HEK293 (cell line): ENCODE results near the gene SCYGR8.
A peak's percentile ranks its signal among the peaks of the same experiment; 100 is the strongest.

ENCODE experiments used
- CTCF ChIA-PET: fragments of 350-600 bp; formaldehyde crosslinking; extraction: SDS; loops from one replicate; lab custom pipeline; 2021; ENCODE audit warnings: antibody characterized with exemption; lab: Yijun Ruan, JAX
- POLR2A ChIA-PET: fragments of 300-600 bp; formaldehyde crosslinking; extraction: SDS; loops from one replicate; lab custom pipeline; 2020; ENCODE audit warnings: antibody characterized with exemption, inconsistent platforms; lab: Yijun Ruan, JAX
- H3K27ac ChIP-seq: fragments of 200-500 bp; sonication (Bioruptor generic); 2 replicates; pipeline ENCODE4 v1.5.1; 2014; ENCODE audit warnings: low read depth, low read length, control low read depth, inconsistent platforms; ENCODE audit errors: extremely low read depth
- H3K36me3 ChIP-seq, 2 experiments: fragments of 200-500 bp in 1 of 2; sonication (Bioruptor generic) in 1 of 2; 1 replicate in 1 of 2; 2 replicates in 1 of 2; pipeline ENCODE4 v1.5.1; 2014 to 2017; ENCODE audit warnings: inconsistent platforms in 2 of 2, low read length in 2 of 2; ENCODE audit not compliant: control insufficient read depth in 2 of 2, insufficient read depth in 1 of 2
- H3K4me1 ChIP-seq: fragments of 200-500 bp; sonication (Bioruptor generic); 2 replicates; pipeline ENCODE4 v1.5.1; 2014; ENCODE audit warnings: mild to moderate bottlenecking, low read length, inconsistent platforms; ENCODE audit not compliant: control insufficient read depth, insufficient read depth
- H3K4me3 ChIP-seq: 2 replicates; pipeline ENCODE4 v1.5.1; 2011; ENCODE audit warnings: low read depth, mild to moderate bottlenecking, control low read depth, low read length, moderate library complexity
- H3K9me3 ChIP-seq: fragments of 200-500 bp; sonication (Bioruptor generic); 2 replicates; pipeline ENCODE4 v1.5.1; 2014; ENCODE audit warnings: low read depth, low read length, inconsistent platforms; ENCODE audit not compliant: control insufficient read depth, insufficient read depth
- FEZF1 ChIP-seq: fragments of 450-650 bp; formaldehyde crosslinking; IDR thresholded peaks from 2 replicates; pipeline ENCODE4 v1.5.1; 2016; ENCODE audit warnings: missing biosample characterization, missing genetic modification characterization
- RBAK ChIP-seq: fragments of 450-650 bp; formaldehyde crosslinking; IDR thresholded peaks from 2 replicates; pipeline ENCODE4 v1.5.1; 2016; ENCODE audit warnings: missing biosample characterization, missing genetic modification characterization
- ZBTB20 ChIP-seq: fragments of 450-650 bp; formaldehyde crosslinking; IDR thresholded peaks from 2 replicates; pipeline ENCODE4 v1.5.1; 2016; ENCODE audit warnings: missing biosample characterization, missing genetic modification characterization
- ZIC2 ChIP-seq: fragments of 450-650 bp; formaldehyde crosslinking; IDR thresholded peaks from 2 replicates; pipeline ENCODE4 v1.5.1; 2016; ENCODE audit warnings: missing biosample characterization, missing genetic modification characterization
- ZNF2 ChIP-seq: fragments of 450-650 bp; formaldehyde crosslinking; IDR thresholded peaks from 2 replicates; pipeline ENCODE4 v1.5.1; 2016; ENCODE audit warnings: missing biosample characterization, missing genetic modification characterization
- ZNF302 ChIP-seq: fragments of 450-650 bp; formaldehyde crosslinking; IDR thresholded peaks from 2 replicates; pipeline ENCODE4 v1.5.1; 2016; ENCODE audit warnings: missing biosample characterization, missing genetic modification characterization, low read depth
- ZNF514 ChIP-seq: fragments of 450-650 bp; formaldehyde crosslinking; IDR thresholded peaks from 2 replicates; pipeline ENCODE4 v1.5.1; 2016; ENCODE audit warnings: missing biosample characterization, missing genetic modification characterization
- ZNF549 ChIP-seq: fragments of 450-650 bp; IDR thresholded peaks from 2 replicates; pipeline ENCODE4 v1.5.1; 2018; ENCODE audit warnings: missing biosample characterization, missing genetic modification characterization, mild to moderate bottlenecking, inconsistent platforms, moderate library complexity
- ZNF596 ChIP-seq: fragments of 450-650 bp; IDR thresholded peaks from 2 replicates; pipeline ENCODE4 v1.5.0; 2018; ENCODE audit warnings: missing biosample characterization, mild to moderate bottlenecking, missing genetic modification characterization, moderate library complexity
- ZNF629 ChIP-seq: fragments of 450-650 bp; formaldehyde crosslinking; IDR thresholded peaks from 2 replicates; pipeline ENCODE4 v1.5.1; 2017; ENCODE audit warnings: missing biosample characterization, missing genetic modification characterization
- ZNF792 ChIP-seq: fragments of 450-650 bp; formaldehyde crosslinking; IDR thresholded peaks from 2 replicates; pipeline ENCODE4 v1.5.1; 2016; ENCODE audit warnings: missing biosample characterization, missing genetic modification characterization
- ZNF830 ChIP-seq: fragments of 450-650 bp; IDR thresholded peaks from 2 replicates; pipeline ENCODE4 v1.5.0; 2018; ENCODE audit warnings: missing biosample characterization, missing genetic modification characterization, low read depth, mild to moderate bottlenecking, moderate library complexity
- TF ChIP-seq, protein P1 (sequence below): fragments of 450-650 bp; formaldehyde crosslinking; IDR thresholded peaks from 2 replicates; pipeline ENCODE4 v1.5.1; 2016; ENCODE audit warnings: missing biosample characterization, missing genetic modification characterization
- TF ChIP-seq, protein P2 (sequence below): fragments of 450-650 bp; formaldehyde crosslinking; IDR thresholded peaks from 2 replicates; pipeline ENCODE4 v1.5.1; 2016; ENCODE audit warnings: missing biosample characterization, missing genetic modification characterization
- TF ChIP-seq, protein P3 (sequence below): fragments of 450-650 bp; formaldehyde crosslinking; IDR thresholded peaks from 2 replicates; pipeline ENCODE4 v1.5.1; 2016; ENCODE audit warnings: missing biosample characterization, missing genetic modification characterization
- TF ChIP-seq, protein P4 (sequence below): fragments of 450-650 bp; formaldehyde crosslinking; IDR thresholded peaks from 2 replicates; pipeline ENCODE4 v1.5.1; 2017; ENCODE audit warnings: missing biosample characterization, missing genetic modification characterization
- TF ChIP-seq, protein P5 (sequence below): fragments of 450-650 bp; formaldehyde crosslinking; IDR thresholded peaks from 2 replicates; pipeline ENCODE4 v1.5.1; 2016; ENCODE audit warnings: missing biosample characterization, missing genetic modification characterization

SCYGR8 gene

DNA sequence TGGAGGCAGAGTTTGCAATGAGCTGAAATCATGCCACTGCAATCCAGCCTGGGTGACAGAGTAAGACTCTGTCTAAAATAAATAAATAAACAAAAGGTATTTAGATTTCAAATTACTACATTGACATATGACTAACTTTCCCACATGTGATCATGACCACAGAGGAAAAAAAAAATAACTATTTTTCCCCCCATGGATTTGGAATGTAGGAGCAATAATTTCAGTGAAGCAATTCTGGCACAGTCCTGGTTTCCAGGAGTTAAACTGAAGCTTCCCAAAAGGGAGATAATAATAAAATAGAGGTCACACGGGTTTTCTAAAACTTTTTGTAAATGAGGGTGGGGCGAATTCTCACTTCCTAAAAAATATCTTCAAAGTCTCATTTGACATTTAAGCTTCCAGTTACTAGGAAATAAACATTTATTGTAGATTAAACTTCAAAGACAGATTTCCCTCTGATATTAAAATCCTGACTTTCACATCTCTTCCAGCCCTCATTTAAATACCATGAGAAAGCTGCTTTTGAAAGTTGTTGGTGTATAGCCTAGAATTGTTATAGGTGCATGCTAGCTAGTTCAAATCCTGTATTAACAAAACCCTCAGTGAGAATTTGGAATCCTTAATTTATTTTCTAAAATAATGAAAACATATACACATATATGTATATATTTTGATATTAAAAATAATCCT is 48.6 kb upstream of the SCYGR8 start (continued):
- TF ChIP-seq, protein P1, sequence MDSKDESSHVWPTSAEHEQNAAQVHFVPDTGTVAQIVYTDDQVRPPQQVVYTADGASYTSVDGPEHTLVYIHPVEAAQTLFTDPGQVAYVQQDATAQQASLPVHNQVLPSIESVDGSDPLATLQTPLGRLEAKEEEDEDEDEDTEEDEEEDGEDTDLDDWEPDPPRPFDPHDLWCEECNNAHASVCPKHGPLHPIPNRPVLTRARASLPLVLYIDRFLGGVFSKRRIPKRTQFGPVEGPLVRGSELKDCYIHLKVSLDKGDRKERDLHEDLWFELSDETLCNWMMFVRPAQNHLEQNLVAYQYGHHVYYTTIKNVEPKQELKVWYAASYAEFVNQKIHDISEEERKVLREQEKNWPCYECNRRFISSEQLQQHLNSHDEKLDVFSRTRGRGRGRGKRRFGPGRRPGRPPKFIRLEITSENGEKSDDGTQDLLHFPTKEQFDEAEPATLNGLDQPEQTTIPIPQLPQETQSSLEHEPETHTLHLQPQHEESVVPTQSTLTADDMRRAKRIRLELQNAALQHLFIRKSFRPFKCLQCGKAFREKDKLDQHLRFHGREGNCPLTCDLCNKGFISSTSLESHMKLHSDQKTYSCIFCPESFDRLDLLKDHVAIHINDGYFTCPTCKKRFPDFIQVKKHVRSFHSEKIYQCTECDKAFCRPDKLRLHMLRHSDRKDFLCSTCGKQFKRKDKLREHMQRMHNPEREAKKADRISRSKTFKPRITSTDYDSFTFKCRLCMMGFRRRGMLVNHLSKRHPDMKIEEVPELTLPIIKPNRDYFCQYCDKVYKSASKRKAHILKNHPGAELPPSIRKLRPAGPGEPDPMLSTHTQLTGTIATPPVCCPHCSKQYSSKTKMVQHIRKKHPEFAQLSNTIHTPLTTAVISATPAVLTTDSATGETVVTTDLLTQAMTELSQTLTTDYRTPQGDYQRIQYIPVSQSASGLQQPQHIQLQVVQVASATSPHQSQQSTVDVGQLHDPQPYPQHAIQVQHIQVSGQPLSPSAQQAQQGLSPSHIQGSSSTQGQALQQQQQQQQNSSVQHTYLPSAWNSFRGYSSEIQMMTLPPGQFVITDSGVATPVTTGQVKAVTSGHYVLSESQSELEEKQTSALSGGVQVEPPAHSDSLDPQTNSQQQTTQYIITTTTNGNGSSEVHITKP (tag by site-specific recombination), result no peak
- TF ChIP-seq ZNF302 (tag by site-specific recombination), result no peak
- TF ChIP-seq ZNF792 (tag by site-specific recombination), result no peak

DNA sequence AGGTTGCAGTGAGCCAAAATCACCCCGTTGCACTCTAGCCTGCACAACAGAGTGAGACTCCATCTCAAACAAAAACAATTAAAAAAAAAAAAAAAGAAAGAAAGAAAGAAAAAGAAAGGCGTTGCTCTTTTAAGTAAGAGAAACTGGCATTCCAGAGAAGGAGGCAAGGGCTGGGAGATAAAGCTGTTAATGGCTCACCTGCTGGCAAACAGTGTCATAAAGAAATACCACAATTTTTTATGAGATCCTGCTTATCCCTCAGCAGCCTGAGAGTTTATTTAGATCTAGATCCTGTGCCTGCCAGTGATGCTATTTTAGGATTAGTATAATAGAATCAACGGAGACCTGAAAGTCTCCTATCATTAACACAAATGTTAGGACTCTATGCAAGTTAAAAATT is 44.1 kb upstream of the SCYGR8 start:
- Histone ChIP-seq H3K27ac (no peak overlapping the region), H3K36me3 (no peaks in the 10 kb centered on the region), H3K4me3 (no peak overlapping the region), H3K9me3 (no peaks in the 10 kb centered on the region), H3K4me1 (peaks cover 2% of the 10 kb centered on the region; the same call in 1 of the 2 replicates)
- CTCF ChIA-PET, result no interaction called here
- TF ChIP-seq ZNF830 (tag by site-specific recombination), result no peak
- TF ChIP-seq FEZF1 (tag by site-specific recombination), result peak; percentile 57
- POLR2A ChIA-PET, result no interaction called here

DNA sequence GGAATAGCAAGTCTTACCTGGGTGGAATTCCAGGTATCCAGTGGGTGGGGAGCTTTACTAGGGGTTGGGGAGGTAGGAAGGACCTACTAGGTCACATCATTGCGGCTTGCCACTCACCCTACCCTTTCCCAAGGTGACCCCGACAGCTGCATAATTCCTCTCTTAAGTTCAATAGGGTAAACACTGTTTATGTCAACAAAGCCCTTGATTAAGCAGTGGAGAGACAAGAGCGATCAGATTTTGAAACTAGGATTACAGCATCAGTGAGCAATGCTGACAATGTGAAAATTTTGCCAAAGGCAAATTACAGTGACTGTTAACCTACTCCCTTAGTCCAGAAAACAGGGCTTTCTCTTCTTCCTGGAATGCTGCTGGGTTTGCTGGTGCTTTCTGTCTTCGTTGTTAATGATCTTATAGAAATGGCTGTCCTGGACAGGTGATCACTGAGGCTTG is 42.4 kb upstream of the SCYGR8 start:
- ChIA-PET POLR2A (no interaction called here), CTCF (interaction anchor here (0.6 to 1.1 kb wide), 3 partner anchors 63 to 236 kb away, joined by 3 read pairs; no protein-coding TSS in a partner anchor)
- Histone ChIP-seq H3K27ac (no peak overlapping the region), H3K9me3 (no peaks in the 10 kb centered on the region), H3K36me3 (no peaks in the 10 kb centered on the region), H3K4me1 (peaks cover 2% of the 10 kb centered on the region; the same call in 1 of the 2 replicates), H3K4me3 (no peak overlapping the region)
- TF ChIP-seq ZNF2 (tag by site-specific recombination) (no peak), ZBTB20 (0 out of 2 replicates have a peak, but pooled peaks have one; percentile 27)

DNA sequence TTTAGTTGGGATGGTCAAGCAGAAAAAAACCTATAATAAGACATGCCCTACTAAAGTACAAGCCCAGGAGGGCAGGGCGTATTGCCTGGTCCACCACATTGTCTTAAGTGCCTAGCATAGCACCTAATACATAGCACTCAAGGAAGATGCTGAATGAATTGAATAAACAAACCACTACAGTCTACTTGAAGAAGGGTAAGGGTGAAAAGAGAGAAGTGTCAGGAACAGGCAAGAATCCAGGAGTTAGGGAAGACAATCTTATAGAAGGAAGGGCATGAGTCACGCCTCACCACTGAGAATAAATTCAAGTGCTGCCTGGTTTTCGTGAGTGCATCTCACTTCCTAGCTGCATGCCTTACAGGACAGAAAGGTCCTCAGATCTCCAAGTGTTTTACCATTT is 41.7 kb upstream of the SCYGR8 start:
- CTCF ChIA-PET, result interaction anchor here (1.3 kb wide), 1 partner anchor 46 kb away, joined by 4 read pairs; no protein-coding TSS in a partner anchor
- H3K27ac ChIP-seq, result no peak overlapping the region
- peaks cover 2% of the 10 kb centered on the region; the same call in 1 of the 2 replicates for H3K4me1 ChIP-seq
- no peak overlapping the region for H3K4me3 ChIP-seq
- H3K36me3 ChIP-seq, result no peaks in the 10 kb centered on the region
- no peaks in the 10 kb centered on the region for H3K9me3 ChIP-seq
- POLR2A ChIA-PET, result no interaction called here
- TF ChIP-seq, protein P2, sequence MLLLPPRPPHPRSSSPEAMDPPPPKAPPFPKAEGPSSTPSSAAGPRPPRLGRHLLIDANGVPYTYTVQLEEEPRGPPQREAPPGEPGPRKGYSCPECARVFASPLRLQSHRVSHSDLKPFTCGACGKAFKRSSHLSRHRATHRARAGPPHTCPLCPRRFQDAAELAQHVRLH, result no peak
- TF ChIP-seq ZNF549 (no peak), ZNF596 (tag by site-specific recombination) (no peak), RBAK (tag by site-specific recombination) (no peak), ZNF514 (tag by site-specific recombination) (no peak), ZIC2 (tag by site-specific recombination) (no peak), ZNF629 (no peak)
- TF ChIP-seq, protein P3, sequence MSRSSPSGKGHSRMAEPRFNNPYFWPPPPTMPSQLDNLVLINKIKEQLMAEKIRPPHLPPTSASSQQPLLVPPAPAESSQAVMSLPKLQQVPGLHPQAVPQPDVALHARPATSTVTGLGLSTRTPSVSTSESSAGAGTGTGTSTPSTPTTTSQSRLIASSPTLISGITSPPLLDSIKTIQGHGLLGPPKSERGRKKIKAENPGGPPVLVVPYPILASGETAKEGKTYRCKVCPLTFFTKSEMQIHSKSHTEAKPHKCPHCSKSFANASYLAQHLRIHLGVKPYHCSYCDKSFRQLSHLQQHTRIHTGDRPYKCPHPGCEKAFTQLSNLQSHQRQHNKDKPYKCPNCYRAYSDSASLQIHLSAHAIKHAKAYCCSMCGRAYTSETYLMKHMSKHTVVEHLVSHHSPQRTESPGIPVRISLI (tag by site-specific recombination), result no peak
- TF ChIP-seq, protein P4, sequence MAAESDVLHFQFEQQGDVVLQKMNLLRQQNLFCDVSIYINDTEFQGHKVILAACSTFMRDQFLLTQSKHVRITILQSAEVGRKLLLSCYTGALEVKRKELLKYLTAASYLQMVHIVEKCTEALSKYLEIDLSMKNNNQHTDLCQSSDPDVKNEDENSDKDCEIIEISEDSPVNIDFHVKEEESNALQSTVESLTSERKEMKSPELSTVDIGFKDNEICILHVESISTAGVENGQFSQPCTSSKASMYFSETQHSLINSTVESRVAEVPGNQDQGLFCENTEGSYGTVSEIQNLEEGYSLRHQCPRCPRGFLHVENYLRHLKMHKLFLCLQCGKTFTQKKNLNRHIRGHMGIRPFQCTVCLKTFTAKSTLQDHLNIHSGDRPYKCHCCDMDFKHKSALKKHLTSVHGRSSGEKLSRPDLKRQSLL (tag by site-specific recombination), result no peak
- TF ChIP-seq, protein P5, sequence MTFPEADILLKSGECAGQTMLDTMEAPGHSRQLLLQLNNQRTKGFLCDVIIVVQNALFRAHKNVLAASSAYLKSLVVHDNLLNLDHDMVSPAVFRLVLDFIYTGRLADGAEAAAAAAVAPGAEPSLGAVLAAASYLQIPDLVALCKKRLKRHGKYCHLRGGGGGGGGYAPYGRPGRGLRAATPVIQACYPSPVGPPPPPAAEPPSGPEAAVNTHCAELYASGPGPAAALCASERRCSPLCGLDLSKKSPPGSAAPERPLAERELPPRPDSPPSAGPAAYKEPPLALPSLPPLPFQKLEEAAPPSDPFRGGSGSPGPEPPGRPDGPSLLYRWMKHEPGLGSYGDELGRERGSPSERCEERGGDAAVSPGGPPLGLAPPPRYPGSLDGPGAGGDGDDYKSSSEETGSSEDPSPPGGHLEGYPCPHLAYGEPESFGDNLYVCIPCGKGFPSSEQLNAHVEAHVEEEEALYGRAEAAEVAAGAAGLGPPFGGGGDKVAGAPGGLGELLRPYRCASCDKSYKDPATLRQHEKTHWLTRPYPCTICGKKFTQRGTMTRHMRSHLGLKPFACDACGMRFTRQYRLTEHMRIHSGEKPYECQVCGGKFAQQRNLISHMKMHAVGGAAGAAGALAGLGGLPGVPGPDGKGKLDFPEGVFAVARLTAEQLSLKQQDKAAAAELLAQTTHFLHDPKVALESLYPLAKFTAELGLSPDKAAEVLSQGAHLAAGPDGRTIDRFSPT (tag by site-specific recombination), result no peak
